H1 (cell line): ENCODE results near the gene DDHD1. TPM values are rescaled to one million over a fixed set of nuclear protein-coding genes. Genes with fewer than 3 reads are reported as not detected.

Source experiments
- CTCF ChIA-PET: fragments of 300-600 bp; sonication (Branson Sonifier 250); formaldehyde crosslinking; loops from one replicate; lab custom pipeline; 2021; ENCODE audit not compliant: partially characterized antibody; lab: Charles Lee
- POLR2A ChIA-PET: fragments of 300-600 bp; sonication (Branson Sonifier 250); formaldehyde crosslinking; loops from one replicate; lab custom pipeline; 2021; ENCODE audit warnings: inconsistent platforms; ENCODE audit not compliant: partially characterized antibody; lab: Charles Lee
- DNase-seq, 2 experiments: peaks; one replicate each; pipeline versions ENCODE4 v3.0.0 to v3.0.0-alpha.2; 2010 to 2022; ENCODE audit warnings: low spot score in 2 of 2, low read depth in 1 of 2, mixed read lengths in 1 of 2
- FAIRE-seq: peaks from 2 replicates; lab custom pipeline; 2011; peaks lifted over from hg19 to GRCh38; lab: Jason Lieb, UNC
- H2AFZ ChIP-seq: 2 replicates; pipeline ENCODE4 v1.8.1; 2012; ENCODE audit warnings: low read length, inconsistent platforms
- H2AK5ac ChIP-seq: 2 replicates; pipeline ENCODE4 v1.6.1; 2013; ENCODE audit warnings: low read depth, low read length
- H2BK120ac ChIP-seq: replicated peaks from 2 replicates; pipeline ENCODE3; 2013; ENCODE audit warnings: low read depth, low read length, inconsistent platforms
- H2BK12ac ChIP-seq: 2 replicates; pipeline ENCODE4 v1.6.1; 2013; ENCODE audit warnings: low read depth, low read length
- H2BK15ac ChIP-seq: 2 replicates; pipeline ENCODE4 v1.6.1; 2013; ENCODE audit warnings: low read length
- H2BK20ac ChIP-seq: 2 replicates; pipeline ENCODE4 v1.6.1; 2013; ENCODE audit warnings: low read length
- H2BK5ac ChIP-seq: 2 replicates; pipeline ENCODE4 v1.6.1; 2013; ENCODE audit warnings: low read depth, low read length
- H3K14ac ChIP-seq: 2 replicates; pipeline ENCODE4 v1.6.1; 2013; ENCODE audit warnings: inconsistent platforms; ENCODE audit not compliant: insufficient read length
- H3K18ac ChIP-seq: 2 replicates; pipeline ENCODE4 v1.6.1; 2013; ENCODE audit warnings: low read length; ENCODE audit errors: extremely low read depth
- H3K23ac ChIP-seq: 2 replicates; pipeline ENCODE4 v1.6.1; 2013; ENCODE audit warnings: inconsistent platforms; ENCODE audit not compliant: insufficient read length
- H3K23me2 ChIP-seq: 2 replicates; pipeline ENCODE4 v1.6.1; 2013; ENCODE audit warnings: low read depth, low read length
- H3K27ac ChIP-seq: 2 replicates; pipeline ENCODE4 v1.6.1; 2011; ENCODE audit warnings: low read depth, low read length, inconsistent platforms
- H3K27me3 ChIP-seq, 4 experiments: replicated peaks in 1 of 4; 1 replicate in 1 of 4; 2 replicates in 3 of 4; pipeline versions ENCODE4 v1.6.1 to v1.8.1; 2011 to 2013; ENCODE audit warnings: low read length in 3 of 4, mild to moderate bottlenecking in 3 of 4, inconsistent platforms in 2 of 4, mixed read lengths in 2 of 4, moderate library complexity in 1 of 4; ENCODE audit not compliant: control insufficient read depth in 3 of 4, insufficient read depth in 3 of 4; ENCODE audit errors: extremely low read depth in 1 of 4
- H3K36me3 ChIP-seq, 4 experiments: 2 replicates each; pipeline versions ENCODE4 v1.6.1 to v1.8.1; 2011 to 2013; ENCODE audit warnings: mild to moderate bottlenecking in 4 of 4, low read length in 3 of 4, moderate library complexity in 2 of 4, control low read depth in 1 of 4, inconsistent platforms in 1 of 4; ENCODE audit not compliant: insufficient read depth in 4 of 4, control insufficient read depth in 2 of 4
- H3K4ac ChIP-seq: replicated peaks from 2 replicates; pipeline ENCODE3; 2013; ENCODE audit warnings: low read length, low read depth, mixed read lengths, inconsistent platforms; ENCODE audit not compliant: insufficient read length
- H3K4me1 ChIP-seq, 4 experiments: replicated peaks in 1 of 4; 1 replicate in 1 of 4; 2 replicates in 3 of 4; pipeline versions ENCODE4 v1.6.1 to v1.8.1; 2011 to 2013; ENCODE audit warnings: low read length in 3 of 4, inconsistent platforms in 2 of 4, mixed read lengths in 1 of 4; ENCODE audit not compliant: insufficient read depth in 4 of 4, control insufficient read depth in 3 of 4
- H3K4me2 ChIP-seq, 2 experiments: 2 replicates each; pipeline versions ENCODE4 v1.6.1 to v1.8.1; 2011 to 2013; ENCODE audit warnings: low read depth in 2 of 2, low read length in 2 of 2, control low read depth in 1 of 2, inconsistent platforms in 1 of 2, mild to moderate bottlenecking in 1 of 2; ENCODE audit not compliant: insufficient read depth in 1 of 2
- H3K4me3 ChIP-seq, 4 experiments: fragments of 200-600, 300-600 bp in 1 of 4; sonication (generic), shearing (Covaris generic), sonication (Bioruptor Twin) in 1 of 4; 2 replicates each; pipeline versions ENCODE4 v1.5.1 to v1.8.1; 2011 to 2016; ENCODE audit warnings: low read length in 4 of 4, low read depth in 3 of 4, control low read depth in 2 of 4, inconsistent platforms in 2 of 4, mild to moderate bottlenecking in 2 of 4, mixed read lengths in 1 of 4, moderate library complexity in 1 of 4; ENCODE audit not compliant: insufficient read depth in 2 of 4; ENCODE audit errors: extremely low read depth in 1 of 4
- H3K56ac ChIP-seq: replicated peaks from 2 replicates; pipeline ENCODE3; 2013; ENCODE audit warnings: low read depth, mild to moderate bottlenecking, mixed read lengths, low read length, inconsistent platforms; ENCODE audit not compliant: insufficient read length
- H3K79me1 ChIP-seq: 2 replicates; pipeline ENCODE4 v1.6.1; 2013; ENCODE audit warnings: low read depth, low read length, control low read depth
- H3K79me2 ChIP-seq, 2 experiments: 2 replicates each; pipeline versions ENCODE4 v1.6.1 to v1.8.1; 2012 to 2013; ENCODE audit warnings: low read length in 2 of 2, mild to moderate bottlenecking in 2 of 2, inconsistent platforms in 1 of 2; ENCODE audit not compliant: insufficient read depth in 2 of 2, control insufficient read depth in 1 of 2
- H3K9ac ChIP-seq, 4 experiments: replicated peaks in 1 of 4; 1 replicate in 1 of 4; 2 replicates in 3 of 4; pipeline versions ENCODE4 v1.6.1 to v1.8.1; 2011 to 2013; ENCODE audit warnings: low read depth in 3 of 4, low read length in 3 of 4, control low read depth in 2 of 4, mild to moderate bottlenecking in 2 of 4, moderate library complexity in 2 of 4, inconsistent platforms in 1 of 4; ENCODE audit errors: extremely low read depth in 1 of 4
- H3K9me3 ChIP-seq, 2 experiments: 2 replicates each; pipeline versions ENCODE4 v1.6.1 to v1.8.1; 2012 to 2013; ENCODE audit warnings: mild to moderate bottlenecking in 2 of 2, moderate library complexity in 2 of 2, control low read depth in 1 of 2, inconsistent platforms in 1 of 2, low read depth in 1 of 2, low read length in 1 of 2, mixed read lengths in 1 of 2; ENCODE audit not compliant: insufficient read depth in 2 of 2
- H4K20me1 ChIP-seq, 2 experiments: replicated peaks in 1 of 2; 2 replicates each; pipeline versions ENCODE3 to v1.8.1; 2011 to 2013; ENCODE audit warnings: inconsistent platforms in 2 of 2, low read length in 2 of 2, mild to moderate bottlenecking in 1 of 2; ENCODE audit not compliant: insufficient read depth in 2 of 2, control insufficient read depth in 1 of 2
- H4K5ac ChIP-seq: 2 replicates; pipeline ENCODE4 v1.6.1; 2013; ENCODE audit warnings: low read length, low read depth, mixed read lengths, inconsistent platforms; ENCODE audit not compliant: insufficient read length
- H4K8ac ChIP-seq: 2 replicates; pipeline ENCODE4 v1.8.0; 2013; ENCODE audit warnings: mild to moderate bottlenecking, moderate library complexity, low read length, inconsistent platforms; ENCODE audit not compliant: insufficient read depth; ENCODE audit errors: extremely low read depth
- H4K91ac ChIP-seq: replicated peaks from 2 replicates; pipeline ENCODE3; 2013; ENCODE audit warnings: low read length, mixed read lengths, inconsistent platforms; ENCODE audit not compliant: insufficient read length
- SP1 ChIP-seq: IDR thresholded peaks from 2 replicates; pipeline ENCODE4 v1.6.1; 2011; ENCODE audit warnings: low read depth, low read length
- WGBS, 2 experiments: shearing (Covaris generic) in 1 of 2; methylation state at CpG; one replicate each; pipeline versions ENCODE4 v1.1.6 to v1.1.7; 2013 to 2015; ENCODE audit warnings: low lambda C conversion rate in 2 of 2, mixed read lengths in 2 of 2, inconsistent platforms in 1 of 2, low coverage in 1 of 2, missing lambda C conversion rate in 1 of 2; ENCODE audit not compliant: insufficient replicate concordance in 2 of 2, insufficient coverage in 1 of 2, insufficient read length in 1 of 2; ENCODE audit errors: extremely low coverage in 1 of 2, missing lambda C conversion rate in 1 of 2; 5-methylcytosine and 5-hydroxymethylcytosine counted together
- polyA plus RNA-seq, 7 experiments: library from polyadenylated mRNA; depleted of rRNA in 3 of 7; stranded (reverse) in 5 of 7; unstranded in 2 of 7; fragments of >200 nt in 5 of 7; fragments of 200-250 nt in 2 of 7; gene quantifications; 1 replicate in 5 of 7; 2 replicates in 1 of 7; 4 replicates in 1 of 7; pipeline versions ENCODE4 v1.2.1 to v1.2.3, GENCODE V29; 2011 to 2013; ENCODE audit warnings: missing spikeins in 2 of 7, mixed read lengths in 2 of 7
- total RNA-seq: library from RNA; stranded (reverse); fragmentation: NEBNext Ultra II Directional; extraction: Animal tissue kit (Norgen Biotek cat#: 25700); gene quantifications from 2 replicates; pipeline ENCODE4 v1.2.1, GENCODE V29; 2021

Gene DDHD1
- total and polyA plus RNA-seq, 2 of the 8 experiments (the other 6 are each of a cell fraction or from before 2014, with no cell fraction given): 3.6 to 16.0 TPM

- Histone ChIP-seq H3K23me2 (no peaks in the 10 kb centered on the region), H3K9me3 (no peaks in the 10 kb centered on the region), H2BK120ac (no peak overlapping the region), H3K9ac (no peak overlapping the region), H2BK5ac (no peak overlapping the region), H3K4me3 (no peak overlapping the region), H4K20me1 (no peaks in the 10 kb centered on the region), H2BK20ac (no peak overlapping the region), H2AFZ (no peak overlapping the region), H3K18ac (no peak overlapping the region), H2AK5ac (no peak overlapping the region), H3K79me1 (no peaks in the 10 kb centered on the region), H2BK12ac (no peak overlapping the region), H3K4me2 (no peak overlapping the region), H4K91ac (no peak overlapping the region), H3K4me1 (no peaks in the 10 kb centered on the region), H3K56ac (no peak overlapping the region), H3K27ac (no peak overlapping the region), H3K79me2 (no peaks in the 10 kb centered on the region), H3K4ac (no peak overlapping the region), H3K36me3 (peaks cover 0 to 6% (median 2%) of the 10 kb centered on the region in 4 experiments; a peak in 4 of 8 replicates), H3K27me3 (no peaks in the 10 kb centered on the region), H4K8ac (no peak overlapping the region), H3K23ac (no peak overlapping the region), H3K14ac (no peak overlapping the region), H4K5ac (no peak overlapping the region), H2BK15ac (no peak overlapping the region)
- CTCF ChIA-PET: interaction anchor here (4.4 kb wide), 1 partner anchor 22 kb away, joined by 15 read pairs; no protein-coding TSS in a partner anchor
- FAIRE-seq (no peak), DNase-seq (no peak)
- WGBS, 2 experiments: 89% methylated on average over 2 of the region's 2 CpGs; no CpG with 5 or more reads in 1 of the 2 experiments
- POLR2A ChIA-PET: no interaction called here
- no peak for TF ChIP-seq SP1
Observed at GRCh38 chr14:53032161-53032803, 120.8 kb downstream of the DDHD1 start.
